ENCODE measurements around the gene HFE. TPM values are rescaled to one million over a fixed set of nuclear protein-coding genes. Genes with fewer than 3 reads are reported as not detected.
"Not testable (repeated sequence)": the region's sequence is repeated elsewhere in the genome, so short reads cannot be mapped to it uniquely, and the experiment has no call there.

HFE gene
- total RNA-seq, 1 donor: 15.5 TPM

- peak; percentile 20 for DNase-seq (ENCODE audit: low read depth)
- TF ChIP-seq CTCF (IDR thresholded peaks at IDR 0.05; ENCODE audit: insufficient read depth, low read depth, low read length): no peak
- H3K4me3 ChIP-seq (ENCODE audit: low read depth, low read length): no peak overlapping the region
Observed at GRCh38 chr6:26109772-26110171, 22.5 kb downstream of the HFE start.

GRCh38 chr6:26113570-26113969 lies 26.3 kb downstream of the HFE start:
- DNase-seq (ENCODE audit: low read depth): no peak
- no peak for TF ChIP-seq CTCF (IDR thresholded peaks at IDR 0.05; ENCODE audit: insufficient read depth, low read depth, low read length)
- H3K4me3 ChIP-seq (ENCODE audit: low read depth, low read length): no peak overlapping the region

GRCh38 chr6:26115226-26115625 lies 28.0 kb downstream of the HFE start:
- no peak overlapping the region for H3K4me3 ChIP-seq (ENCODE audit: low read depth, low read length)
- TF ChIP-seq CTCF (IDR thresholded peaks at IDR 0.05; ENCODE audit: insufficient read depth, low read depth, low read length): no peak
- no peak for DNase-seq (ENCODE audit: low read depth)

GRCh38 chr6:26116267-26116666 lies 29.0 kb downstream of the HFE start:
- DNase-seq (ENCODE audit: low read depth): no peak
- no peak for TF ChIP-seq CTCF (IDR thresholded peaks at IDR 0.05; ENCODE audit: insufficient read depth, low read depth, low read length)

GRCh38 chr6:26118999-26119398 lies 31.8 kb downstream of the HFE start:
- DNase-seq (ENCODE audit: low read depth): no peak
- no peak for TF ChIP-seq CTCF (IDR thresholded peaks at IDR 0.05; ENCODE audit: insufficient read depth, low read depth, low read length)
- no peak overlapping the region for H3K4me3 ChIP-seq (ENCODE audit: low read depth, low read length)

More at GRCh38 chr6:26116267-26116666, 29.0 kb downstream of the HFE start:
- no peak overlapping the region for H3K4me3 ChIP-seq (ENCODE audit: low read depth, low read length)

- DNase-seq (ENCODE audit: low read depth); H3K4me3 ChIP-seq (ENCODE audit: low read depth, low read length): not testable (repeated sequence)
Observed at GRCh38 chr6:26120115-26120514, 32.9 kb downstream of the HFE start.

GRCh38 chr6:26120807-26121140 lies 33.5 kb downstream of the HFE start:
- no peak for DNase-seq (ENCODE audit: low read depth)
- H3K4me3 ChIP-seq (ENCODE audit: low read depth, low read length): no peak overlapping the region
- no peak for TF ChIP-seq CTCF (IDR thresholded peaks at IDR 0.05; ENCODE audit: insufficient read depth, low read depth, low read length)
